ENCODE results near the gene CD99L2. TPM values are rescaled to one million over a fixed set of nuclear protein-coding genes. Genes with fewer than 3 reads are reported as not detected.

CD99L2 gene
- total and polyA plus RNA-seq, 10 of the 15 experiments (the other 5 are each of a cell fraction or from before 2014, with no cell fraction given), result 1.1 to 22.9 (median 13.0) TPM

- no peak overlapping the region for H3K27ac ChIP-seq (ENCODE audit: control insufficient read depth, insufficient read depth)
- no peaks in the 10 kb centered on the region for H3K79me2 ChIP-seq (ENCODE audit: control insufficient read depth, insufficient read depth, low read length)
- no peak for FAIRE-seq
- H3K9me3 ChIP-seq (replicated peaks; ENCODE audit: control insufficient read depth, insufficient read depth, low read length), result no peaks in the 10 kb centered on the region
- no peak for DNase-seq (ENCODE audit: low read depth, low spot score)
- no peak overlapping the region for H3K4me3 ChIP-seq
- H3K9ac ChIP-seq (ENCODE audit: control insufficient read depth, insufficient read depth, low read length), result no peak overlapping the region
- CTCF ChIA-PET, result interaction anchor here (3.0 kb wide), 1 partner anchor 10 kb away, joined by 7 read pairs; no protein-coding TSS in a partner anchor
- SMC1A ChIA-PET (ENCODE audit: uncharacterized antibody, unreplicated experiment), result no interaction called here
- intact Hi-C loops (cut with micrococcal nuclease; ENCODE audit: unreplicated experiment), result no loop called here
- no peak for ATAC-seq
- H3K4me1 ChIP-seq (ENCODE audit: control insufficient read depth, insufficient read depth, low read length), result peaks cover 7% of the 10 kb centered on the region; the same call in 1 of the 2 replicates
- BruUV-seq (replicated peaks), result no TSS peak
- POLR2A ChIA-PET, result no interaction called here
- no peaks in the 10 kb centered on the region for H3K27me3 ChIP-seq (replicated peaks in 1 of 2; ENCODE audit: control insufficient read depth in 2 of 2, insufficient read depth in 2 of 2, low read length in 1 of 2)
- no peaks in the 10 kb centered on the region for H3K36me3 ChIP-seq (ENCODE audit: control insufficient read depth in 2 of 2, insufficient read depth in 2 of 2, low read length in 1 of 2)
- H3K4me2 ChIP-seq (ENCODE audit: control insufficient read depth, insufficient read depth), result no peak overlapping the region
- RAD21 ChIA-PET (ENCODE audit: unreplicated experiment), result no interaction called here
- H4K20me1 ChIP-seq (ENCODE audit: control insufficient read depth, insufficient read depth), result no peaks in the 10 kb centered on the region
- in situ Hi-C loops (cut with MboI), result loop anchor here (25.0 kb wide), 1 partner anchor 606 kb away; the partner anchor contains the start of gene VMA21
- 70% methylated on average over 10 of the region's 10 CpGs for WGBS (ENCODE audit: insufficient coverage, insufficient replicate concordance, low lambda C conversion rate, missing lambda C conversion rate)
- H2AFZ ChIP-seq (ENCODE audit: control insufficient read depth, low read depth, low read length), result no peak overlapping the region
- TF ChIP-seq STAT3 (IDR thresholded peaks at IDR 0.05; ENCODE audit: low read depth, low read length), result no peak
- TF ChIP-seq NR2C1 (IDR thresholded peaks at IDR 0.05), result no peak
- no peak for TF ChIP-seq HCFC1 (IDR thresholded peaks at IDR 0.05; ENCODE audit: low read length)
- no peak for TF ChIP-seq DPF2 (IDR thresholded peaks at IDR 0.05)
- no peak for TF ChIP-seq ZNF592 (IDR thresholded peaks at IDR 0.05)
- no peak for TF ChIP-seq JUNB (IDR thresholded peaks at IDR 0.05)
- TF ChIP-seq RAD51 (IDR thresholded peaks at IDR 0.05), result no peak
- no peak for TF ChIP-seq SMAD1 (IDR thresholded peaks at IDR 0.05; ENCODE audit: low read depth, partially characterized antibody)
- no peak for TF ChIP-seq ZBED1 (IDR thresholded peaks at IDR 0.05; ENCODE audit: borderline replicate concordance)
- TF ChIP-seq SRF (IDR thresholded peaks at IDR 0.05; ENCODE audit: low read depth in 2 of 2, low read length in 2 of 2), result no peak
- no peak for TF ChIP-seq STAT1 (conservative IDR thresholded peaks at IDR 0.05)
- TF ChIP-seq CREB1 (IDR thresholded peaks at IDR 0.05; ENCODE audit: low read depth), result no peak
- no peak for TF ChIP-seq CEBPZ (IDR thresholded peaks at IDR 0.05; ENCODE audit: low read depth, low read length)
- no peak for TF ChIP-seq ZNF274 (IDR thresholded peaks at IDR 0.05; ENCODE audit: insufficient read depth, insufficient read length)
These were observed 116.8 kb downstream of the CD99L2 start for GRCh38 chrX:150781677-150782076.

All from GM12878 (cell line).